LNCAP (cell line): Measurements from ENCODE around the gene NDUFAF8.

ENCODE experiments used
- TF ChIP-seq, protein P1 (sequence below): fragments of 450-650 bp; IDR thresholded peaks from 2 replicates; pipeline ENCODE4 v1.5.1; 2017; ENCODE audit warnings: mild to moderate bottlenecking

NDUFAF8 gene

GRCh38 chr17:81280571-81280970, 41.5 kb downstream of the NDUFAF8 start:
- TF ChIP-seq, protein P1, sequence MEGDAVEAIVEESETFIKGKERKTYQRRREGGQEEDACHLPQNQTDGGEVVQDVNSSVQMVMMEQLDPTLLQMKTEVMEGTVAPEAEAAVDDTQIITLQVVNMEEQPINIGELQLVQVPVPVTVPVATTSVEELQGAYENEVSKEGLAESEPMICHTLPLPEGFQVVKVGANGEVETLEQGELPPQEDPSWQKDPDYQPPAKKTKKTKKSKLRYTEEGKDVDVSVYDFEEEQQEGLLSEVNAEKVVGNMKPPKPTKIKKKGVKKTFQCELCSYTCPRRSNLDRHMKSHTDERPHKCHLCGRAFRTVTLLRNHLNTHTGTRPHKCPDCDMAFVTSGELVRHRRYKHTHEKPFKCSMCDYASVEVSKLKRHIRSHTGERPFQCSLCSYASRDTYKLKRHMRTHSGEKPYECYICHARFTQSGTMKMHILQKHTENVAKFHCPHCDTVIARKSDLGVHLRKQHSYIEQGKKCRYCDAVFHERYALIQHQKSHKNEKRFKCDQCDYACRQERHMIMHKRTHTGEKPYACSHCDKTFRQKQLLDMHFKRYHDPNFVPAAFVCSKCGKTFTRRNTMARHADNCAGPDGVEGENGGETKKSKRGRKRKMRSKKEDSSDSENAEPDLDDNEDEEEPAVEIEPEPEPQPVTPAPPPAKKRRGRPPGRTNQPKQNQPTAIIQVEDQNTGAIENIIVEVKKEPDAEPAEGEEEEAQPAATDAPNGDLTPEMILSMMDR, result no peak

GRCh38 chr17:81282141-81282540, 43.0 kb downstream of the NDUFAF8 start:
- TF ChIP-seq, protein P1, result no peak

GRCh38 chr17:81282876-81283275, 43.8 kb downstream of the NDUFAF8 start:
- TF ChIP-seq, protein P1, result no peak

DNA sequence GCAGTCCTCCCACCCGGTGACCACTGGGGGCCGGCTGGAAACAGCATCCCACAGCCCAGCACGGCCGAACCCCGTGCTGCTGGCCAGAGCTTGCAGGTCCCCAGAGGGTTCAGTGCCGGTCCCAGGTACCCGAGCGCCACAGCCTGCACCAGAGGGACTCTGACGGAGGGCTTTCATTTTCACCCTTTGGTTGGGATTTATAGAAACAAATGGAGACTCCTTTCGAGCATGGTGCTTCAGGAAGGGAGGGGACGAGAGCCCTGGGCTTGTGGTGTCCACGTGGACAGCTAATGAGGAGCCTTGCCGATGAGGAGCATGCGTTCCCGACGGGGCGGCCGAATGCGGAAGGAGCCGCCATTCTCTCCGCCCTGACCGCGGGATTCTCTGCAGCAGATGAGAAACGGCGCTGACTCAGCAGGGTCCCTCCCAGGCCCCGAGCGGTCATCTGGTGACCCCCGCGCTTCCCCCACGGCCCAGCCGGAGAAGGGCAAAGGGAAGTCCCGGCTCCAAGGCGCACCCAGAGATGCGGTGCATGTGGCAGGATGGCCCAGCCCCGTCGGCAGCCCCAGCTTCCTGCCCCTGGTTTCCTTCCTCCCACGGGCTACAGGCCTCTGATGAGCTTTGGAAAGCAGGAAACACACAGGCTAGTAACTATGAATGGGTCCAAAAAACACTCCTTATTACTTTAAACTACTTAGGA, 46.2 kb downstream of the NDUFAF8 start:
- TF ChIP-seq, protein P1, result no peak

DNA sequence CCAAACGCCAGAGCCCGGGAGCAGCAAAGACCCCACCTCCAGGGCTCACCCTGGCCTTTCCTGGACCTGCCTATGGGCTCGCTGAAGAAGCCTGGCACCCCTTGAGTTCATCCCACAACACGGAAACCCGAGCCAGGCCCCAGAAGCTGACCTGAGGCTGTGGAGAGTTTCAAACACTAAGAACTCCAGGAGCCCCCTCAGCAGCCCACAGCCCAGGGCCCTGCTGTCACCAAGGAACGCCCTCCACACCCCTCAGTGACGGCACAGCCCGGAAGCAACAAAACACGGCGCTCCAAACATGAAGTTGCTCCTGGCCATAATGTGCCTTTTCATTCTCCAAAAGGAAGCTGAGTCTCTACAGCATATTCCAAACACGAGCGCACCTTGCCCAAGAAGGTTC, 46.8 kb downstream of the NDUFAF8 start:
- TF ChIP-seq, protein P1, result no peak

- TF ChIP-seq, protein P1, result no peak
These were observed 47.5 kb downstream of the NDUFAF8 start for GRCh38 chr17:81286491-81287145.

DNA sequence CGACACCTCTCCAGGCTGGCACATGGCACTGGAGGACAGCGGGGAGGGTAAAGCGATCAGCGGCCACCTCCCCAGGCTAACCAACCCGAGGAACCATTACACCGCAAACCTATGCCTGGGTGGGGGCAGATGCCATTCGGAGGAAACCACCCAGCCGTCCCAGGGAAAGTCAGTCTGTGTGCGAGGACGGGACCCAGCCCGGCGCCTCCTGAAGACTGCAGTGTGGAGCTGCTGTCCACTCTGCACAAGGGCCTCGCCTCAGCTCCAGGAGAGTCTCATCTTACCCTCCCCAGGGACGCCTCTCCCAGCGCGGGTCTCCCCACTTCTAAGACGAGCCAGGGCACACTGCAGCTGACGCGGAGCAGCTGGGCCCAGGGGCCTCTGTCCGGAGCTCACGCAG, 48.0 kb downstream of the NDUFAF8 start:
- TF ChIP-seq, protein P1, result no peak
